GM12878 (cell line): Measurements from ENCODE around the gene KIRREL2. TPM values are rescaled to one million over a fixed set of nuclear protein-coding genes. Genes with fewer than 3 reads are reported as not detected.

Source experiments
- ATAC-seq: fragments of 200-7000 bp; cut with Tn5 transposase; 3 replicates; pipeline ENCODE4 v1.9.1; 2020; ENCODE audit warnings: mild to moderate bottlenecking, moderate library complexity
- BruUV-seq: library from RNA; stranded (reverse); fragments of 400-500 nt; replicated peaks from 2 replicates; lab custom pipeline; 2021; lab: Mats Ljungman, UMichigan
- CTCF ChIA-PET: fragments of 300-600 bp; sonication (Branson Sonifier 250); formaldehyde crosslinking; extraction: SDS; loops from one replicate; lab custom pipeline; 2021; ENCODE audit warnings: inconsistent platforms; lab: Yijun Ruan, JAX
- POLR2A ChIA-PET: fragments of 350-600 bp; formaldehyde crosslinking; extraction: SDS; loops from one replicate; lab custom pipeline; 2021; ENCODE audit warnings: inconsistent platforms; lab: Charles Lee
- RAD21 ChIA-PET: fragments of 300-600 bp; sonication (Branson Sonifier 250); formaldehyde crosslinking; loops from one replicate; lab custom pipeline; 2023; ENCODE audit warnings: antibody characterized with exemption; ENCODE audit not compliant: unreplicated experiment; lab: Charles Lee
- SMC1A ChIA-PET: fragments of 300-600 bp; sonication (Branson Sonifier 250); formaldehyde crosslinking; loops from one replicate; lab custom pipeline; 2023; ENCODE audit not compliant: unreplicated experiment, uncharacterized antibody; lab: Charles Lee
- DNase-seq: peaks from one replicate; pipeline ENCODE4 v3.0.0-alpha.2; 2011; ENCODE audit warnings: low read depth, low spot score
- FAIRE-seq: peaks from 3 replicates; lab custom pipeline; 2011; peaks lifted over from hg19 to GRCh38; lab: Jason Lieb, UNC
- H2AFZ ChIP-seq: 2 replicates; pipeline ENCODE4 v1.6.0; 2011; ENCODE audit warnings: low read depth, low read length, control low read depth; ENCODE audit not compliant: control insufficient read depth
- H3K27ac ChIP-seq: 2 replicates; pipeline ENCODE4 v1.5.1; 2011; ENCODE audit warnings: control low read depth; ENCODE audit not compliant: control insufficient read depth, insufficient read depth
- H3K27me3 ChIP-seq, 2 experiments: replicated peaks in 1 of 2; 2 replicates each; pipeline versions ENCODE4 v1.6.0 to v1.6.1; 2011; ENCODE audit warnings: low read length in 1 of 2; ENCODE audit not compliant: control insufficient read depth in 2 of 2, insufficient read depth in 2 of 2
- H3K36me3 ChIP-seq, 2 experiments: 2 replicates each; pipeline ENCODE4 v1.5.1; 2011; ENCODE audit warnings: low read length in 1 of 2; ENCODE audit not compliant: control insufficient read depth in 2 of 2, insufficient read depth in 2 of 2
- H3K4me1 ChIP-seq: 2 replicates; pipeline ENCODE4 v1.6.1; 2011; ENCODE audit warnings: mild to moderate bottlenecking, low read length, moderate library complexity, mixed read lengths; ENCODE audit not compliant: control insufficient read depth, insufficient read depth
- H3K4me2 ChIP-seq: 2 replicates; pipeline ENCODE4 v1.6.0; 2011; ENCODE audit warnings: control low read depth; ENCODE audit not compliant: control insufficient read depth, insufficient read depth
- H3K4me3 ChIP-seq: fragments of 200-600 bp; sonication (generic); 2 replicates; pipeline ENCODE4 v1.5.1; 2016
- H3K79me2 ChIP-seq: 2 replicates; pipeline ENCODE4 v1.6.0; 2011; ENCODE audit warnings: low read length; ENCODE audit not compliant: control insufficient read depth, insufficient read depth
- H3K9ac ChIP-seq: 2 replicates; pipeline ENCODE4 v1.8.0; 2011; ENCODE audit warnings: low read length, control low read depth, mixed read lengths; ENCODE audit not compliant: control insufficient read depth, insufficient read depth
- H3K9me3 ChIP-seq: replicated peaks from 3 replicates; pipeline ENCODE4 v1.5.1; 2011; ENCODE audit warnings: mild to moderate bottlenecking, low read length; ENCODE audit not compliant: control insufficient read depth, insufficient read depth
- H4K20me1 ChIP-seq: 2 replicates; pipeline ENCODE4 v1.6.0; 2011; ENCODE audit not compliant: control insufficient read depth, insufficient read depth
- FOXK2 ChIP-seq: fragments of 450-650 bp; IDR thresholded peaks from 2 replicates; pipeline ENCODE4 v1.6.1; 2017; ENCODE audit warnings: mild to moderate bottlenecking, moderate library complexity
- POLR2A ChIP-seq: IDR thresholded peaks from 2 replicates; pipeline ENCODE4 v1.6.1; 2011; ENCODE audit warnings: low read depth, mild to moderate bottlenecking, low read length
- RELB ChIP-seq: fragments of 450-650 bp; IDR thresholded peaks from 2 replicates; pipeline ENCODE4 v1.6.1; 2017; ENCODE audit warnings: low read depth, mild to moderate bottlenecking, moderate library complexity
- ZNF217 ChIP-seq: fragments of 450-650 bp; IDR thresholded peaks from 2 replicates; pipeline ENCODE4 v1.6.1; 2017; ENCODE audit warnings: antibody characterized with exemption, mild to moderate bottlenecking
- WGBS: methylation state at CpG from one replicate; pipeline ENCODE4 v1.1.6; 2016; ENCODE audit warnings: low lambda C conversion rate; ENCODE audit not compliant: insufficient replicate concordance, insufficient coverage; ENCODE audit errors: missing lambda C conversion rate; 5-methylcytosine and 5-hydroxymethylcytosine counted together
- in situ Hi-C: fragments of 300-500 bp; cut with MboI; formaldehyde crosslinking; loops from 9 replicates; pipeline ENCODE4 v1.14.3; 2018; ENCODE audit warnings: mixed read lengths
- intact Hi-C: fragments of 100-400 bp; cut with micrococcal nuclease; formaldehyde crosslinking; loops from one replicate; pipeline ENCODE4 v1.14.2; 2022; ENCODE audit not compliant: unreplicated experiment
- polyA plus RNA-seq, 11 experiments: library from polyadenylated mRNA; depleted of rRNA in 4 of 11; unstranded in 6 of 11; stranded (reverse) in 5 of 11; fragments of >200 nt; fragmentation: Nextera tagmentation in 4 of 11; fragmentation: Illumina TruSeq in 1 of 11; extraction: Ambion mirVana in 4 of 11; extraction: Trizol in 1 of 11; gene quantifications; 1 replicate in 1 of 11; 2 replicates in 10 of 11; pipeline versions ENCODE4 v1.2.1 to v1.2.3, GENCODE V29; 2011 to 2016; ENCODE audit warnings: inconsistent platforms in 2 of 11, missing spikeins in 2 of 11, low read depth in 1 of 11
- total RNA-seq, 4 experiments: library from RNA; depleted of rRNA in 3 of 4; stranded (reverse); fragments of >200 nt in 3 of 4; fragmentation: Illumina TruSeq in 1 of 4; extraction: Trizol in 1 of 4; gene quantifications; 2 replicates each; pipeline versions ENCODE4 v1.2.1 to v1.2.3, GENCODE V29; 2013 to 2021

Gene KIRREL2
- total and polyA plus RNA-seq, 10 of the 15 experiments (the other 5 are each of a cell fraction or from before 2014, with no cell fraction given) = 0.03 to 0.06 TPM; not detected in 8

- H3K9me3 ChIP-seq = no peaks in the 10 kb centered on the region
- H3K36me3 ChIP-seq = peaks cover 19 to 24% of the 10 kb centered on the region in 2 experiments
- H3K27ac ChIP-seq = no peak overlapping the region
- ChIA-PET RAD21 (interaction anchor here (0.9 kb wide), 1 partner anchor 45 kb away, joined by 3 read pairs; no protein-coding TSS in a partner anchor), CTCF (interaction anchor here (9.6 kb wide), 1 partner anchor 45 kb away, joined by 145 read pairs; no protein-coding TSS in a partner anchor), SMC1A (interaction anchor here (0.7 to 2.4 kb wide), 2 partner anchors 42 to 43 kb away, joined by 3 to 12 read pairs; no protein-coding TSS in a partner anchor), POLR2A (interaction anchor here (1.5 kb wide), 1 partner anchor 44 kb away, joined by 6 read pairs; no protein-coding TSS in a partner anchor)
- DNase-seq (no peak), ATAC-seq (no peak; the same call in 2 of the 3 replicates), FAIRE-seq (no peak)
- 87% methylated on average over 5 of the region's 5 CpGs for WGBS
- no peaks in the 10 kb centered on the region for H3K4me1 ChIP-seq
- no peaks in the 10 kb centered on the region for H3K27me3 ChIP-seq
- H3K79me2 ChIP-seq = no peaks in the 10 kb centered on the region
- intact Hi-C loops (no loop called here), in situ Hi-C loops (loop anchor here (5.0 kb wide), 1 partner anchor 45 kb away; no protein-coding TSS in a partner anchor)
- H3K9ac ChIP-seq = no peak overlapping the region
- no peak overlapping the region for H3K4me3 ChIP-seq
- BruUV-seq = no TSS peak
- no peak for TF ChIP-seq FOXK2
- peak; percentile 59; the same call in 1 of the 2 replicates for TF ChIP-seq POLR2A
- H2AFZ ChIP-seq = no peak overlapping the region
- peaks cover 3% of the 10 kb centered on the region; the same call in 1 of the 2 replicates for H4K20me1 ChIP-seq
- H3K4me2 ChIP-seq = no peak overlapping the region
Observed at GRCh38 chr19:35887197-35887596, 30.5 kb downstream of the KIRREL2 start.

- POLR2A ChIA-PET = interaction anchor here (1.2 to 1.5 kb wide), 3 partner anchors 41 to 46 kb away, joined by 3 to 6 read pairs (median 5); no protein-coding TSS in a partner anchor
- Histone ChIP-seq H3K9ac (no peak overlapping the region), H3K79me2 (no peaks in the 10 kb centered on the region), H3K27me3 (no peaks in the 10 kb centered on the region), H3K27ac (no peak overlapping the region), H4K20me1 (peaks cover 3% of the 10 kb centered on the region; the same call in 1 of the 2 replicates), H3K4me3 (no peak overlapping the region), H3K4me1 (no peaks in the 10 kb centered on the region), H2AFZ (no peak overlapping the region), H3K36me3 (peaks cover 20 to 29% of the 10 kb centered on the region in 2 experiments), H3K9me3 (no peaks in the 10 kb centered on the region), H3K4me2 (no peak overlapping the region)
- intact Hi-C loops (no loop called here), in situ Hi-C loops (loop anchor here (5.0 kb wide), 1 partner anchor 44 kb away; no protein-coding TSS in a partner anchor)
- ATAC-seq (no peak), FAIRE-seq (no peak), DNase-seq (no peak)
- SMC1A ChIA-PET = no interaction called here
- no peak for TF ChIP-seq ZNF217
- no peak for TF ChIP-seq RELB
- no TSS peak for BruUV-seq
- CTCF ChIA-PET = interaction anchor here (1.0 to 1.4 kb wide), 2 partner anchors 10 to 43 kb away, joined by 3 to 7 read pairs; no protein-coding TSS in a partner anchor
- RAD21 ChIA-PET = interaction anchor here (0.7 kb wide), 1 partner anchor 43 kb away, joined by 3 read pairs; no protein-coding TSS in a partner anchor
- WGBS = 100% methylated on average over 9 of the region's 9 CpGs
Observed at GRCh38 chr19:35888398-35888797, 31.7 kb downstream of the KIRREL2 start.
